GM23338 (cell line): ENCODE measurements around the gene EMC1. TPM values are rescaled to one million over a fixed set of nuclear protein-coding genes. Genes with fewer than 3 reads are reported as not detected.

Source experiments
- ATAC-seq: fragments of 200-7000 bp; cut with Tn5 transposase; 3 replicates; pipeline ENCODE4 v1.9.1; 2020
- DNase-seq: peaks from one replicate; pipeline ENCODE4 v3.0.0-alpha.2; 2015; ENCODE audit warnings: low spot score
- H2AFZ ChIP-seq: fragments of 200-600 bp; sonication (generic); 2 replicates; pipeline ENCODE4 v1.8.0; 2016; ENCODE audit warnings: antibody characterized with exemption, mild to moderate bottlenecking, moderate library complexity
- H3F3A ChIP-seq: fragments of 200-600 bp; sonication (generic); replicated peaks from 2 replicates; pipeline ENCODE4 v1.8.0; 2017; ENCODE audit warnings: antibody characterized with exemption, mixed run types, low read depth
- H3K27ac ChIP-seq: fragments of 200-600 bp; sonication (generic); 2 replicates; pipeline ENCODE4 v1.6.1; 2016; ENCODE audit warnings: low read depth
- H3K27me3 ChIP-seq: fragments of 200-600 bp; sonication (generic); 2 replicates; pipeline ENCODE4 v1.8.0; 2016; ENCODE audit warnings: mild to moderate bottlenecking, mixed run types, moderate library complexity; ENCODE audit not compliant: insufficient read depth
- H3K36me3 ChIP-seq: fragments of 200-600 bp; sonication (generic); 2 replicates; pipeline ENCODE4 v1.8.0; 2016; ENCODE audit warnings: mild to moderate bottlenecking; ENCODE audit not compliant: insufficient read depth
- H3K4me1 ChIP-seq: fragments of 200-600 bp; sonication (generic); 2 replicates; pipeline ENCODE4 v1.8.0; 2016; ENCODE audit warnings: mild to moderate bottlenecking, moderate library complexity; ENCODE audit not compliant: insufficient read depth
- H3K4me2 ChIP-seq: fragments of 200-600 bp; sonication (generic); 2 replicates; pipeline ENCODE4 v1.7.1; 2017; ENCODE audit warnings: mixed run types
- H3K4me3 ChIP-seq: fragments of 200-600 bp; sonication (generic); 2 replicates; pipeline ENCODE4 v1.6.1; 2016; ENCODE audit warnings: mixed run types
- H3K79me2 ChIP-seq: fragments of 200-600 bp; sonication (generic); replicated peaks from 2 replicates; pipeline ENCODE4 v1.8.0; 2017; ENCODE audit warnings: mild to moderate bottlenecking; ENCODE audit not compliant: insufficient read depth
- H3K9me2 ChIP-seq: fragments of 200-600 bp; sonication (generic); 2 replicates; pipeline ENCODE4 v1.8.0; 2017; ENCODE audit not compliant: insufficient read depth
- H4K20me1 ChIP-seq: fragments of 200-600 bp; sonication (generic); replicated peaks from 2 replicates; pipeline ENCODE4 v1.8.0; 2017; ENCODE audit warnings: mild to moderate bottlenecking; ENCODE audit not compliant: insufficient read depth
- H3K27ac Mint-ChIP-seq: 2 replicates; pipeline ENCODE4 v1.8.0; 2020; ENCODE audit warnings: inconsistent platforms, mild to moderate bottlenecking, moderate library complexity, mixed read lengths
- H3K27me3 Mint-ChIP-seq: 3 replicates; pipeline ENCODE4 v1.8.0; 2022; ENCODE audit warnings: low read depth, mild to moderate bottlenecking, moderate library complexity, mixed read lengths, inconsistent platforms; ENCODE audit not compliant: insufficient read depth, poor library complexity
- H3K36me3 Mint-ChIP-seq: 3 replicates; pipeline ENCODE4 v1.8.0; 2021; ENCODE audit warnings: low read depth, mild to moderate bottlenecking, inconsistent platforms, moderate library complexity, mixed read lengths
- H3K4me1 Mint-ChIP-seq: 3 replicates; pipeline ENCODE4 v1.8.0; 2020; ENCODE audit warnings: mild to moderate bottlenecking, inconsistent platforms, mixed read lengths
- H3K4me3 Mint-ChIP-seq: 3 replicates; pipeline ENCODE4 v1.8.0; 2021; ENCODE audit warnings: moderate library complexity, mild to moderate bottlenecking, inconsistent platforms, mixed read lengths
- H3K9me3 Mint-ChIP-seq: 3 replicates; pipeline ENCODE4 v1.8.0; 2020; ENCODE audit warnings: moderate library complexity, mild to moderate bottlenecking, inconsistent platforms, mixed read lengths
- CTCF ChIP-seq, 2 experiments: fragments of 200-600 bp in 1 of 2; sonication (generic) in 1 of 2; conservative IDR thresholded peaks; 2 replicates each; pipeline versions ENCODE4 v1.5.1 to v1.6.1; 2016 to 2017; ENCODE audit warnings: antibody characterized with exemption in 2 of 2, low read depth in 2 of 2, mild to moderate bottlenecking in 2 of 2, moderate library complexity in 1 of 2
- ETS1 ChIP-seq: IDR thresholded peaks from 2 replicates; pipeline ENCODE4 v1.6.1; 2016; ENCODE audit warnings: antibody characterized with exemption
- EZH2 ChIP-seq: fragments of 200-600 bp; sonication (generic); IDR thresholded peaks from one replicate; pipeline ENCODE4 v1.8.0; 2017; ENCODE audit warnings: antibody characterized with exemption, mild to moderate bottlenecking, low read depth; ENCODE audit not compliant: unreplicated experiment
- EZH2phosphoT487 ChIP-seq: fragments of 200-600 bp; sonication (generic); IDR thresholded peaks from one replicate; pipeline ENCODE4 v1.8.1; 2018; ENCODE audit warnings: antibody characterized with exemption; ENCODE audit not compliant: unreplicated experiment
- JUNB ChIP-seq: IDR thresholded peaks from one replicate; pipeline ENCODE4 v1.6.1; 2016; ENCODE audit warnings: antibody characterized with exemption; ENCODE audit not compliant: unreplicated experiment
- NANOG ChIP-seq: IDR thresholded peaks from 2 replicates; pipeline ENCODE4 v1.6.1; 2016; ENCODE audit warnings: antibody characterized with exemption, borderline replicate concordance
- POLR2AphosphoS5 ChIP-seq: IDR thresholded peaks from 2 replicates; pipeline ENCODE4 v1.6.1; 2016; ENCODE audit warnings: antibody characterized with exemption, low read depth
- REST ChIP-seq: IDR thresholded peaks from one replicate; pipeline ENCODE4 v1.6.1; 2018; ENCODE audit warnings: antibody characterized with exemption; ENCODE audit not compliant: unreplicated experiment
- STAT1 ChIP-seq: IDR thresholded peaks from one replicate; pipeline ENCODE4 v1.6.1; 2016; ENCODE audit warnings: antibody characterized with exemption; ENCODE audit not compliant: unreplicated experiment
- ZNF114 ChIP-seq: fragments of 250-450 bp; sonication (Bioruptor Pico); IDR thresholded peaks from 2 replicates; pipeline ENCODE4 v1.5.0; 2020; ENCODE audit warnings: mild to moderate bottlenecking, moderate library complexity
- ZNF331 ChIP-seq: fragments of 250-450 bp; sonication (Bioruptor Pico); IDR thresholded peaks from 2 replicates; pipeline ENCODE4 v1.5.0; 2020; ENCODE audit warnings: low read depth, mild to moderate bottlenecking, moderate library complexity
- ZNF462 ChIP-seq: fragments of 250-450 bp; sonication (Bioruptor Pico); IDR thresholded peaks from 2 replicates; pipeline ENCODE4 v1.5.0; 2020; ENCODE audit warnings: mild to moderate bottlenecking, moderate library complexity
- polyA plus RNA-seq: library from polyadenylated mRNA; unstranded; fragments of >200 nt; fragmentation: Nextera tagmentation; extraction: Ambion mirVana; gene quantifications from 2 replicates; pipeline ENCODE4 v1.2.1, GENCODE V29; 2016
- total RNA-seq: library from RNA; depleted of rRNA; stranded (reverse); fragments of >200 nt; shearing (Covaris generic); gene quantifications from 2 replicates; pipeline ENCODE4 v1.2.3, GENCODE V29; 2014

EMC1 gene
- total and polyA plus RNA-seq, 2 experiments from 2014 or later, result 17.6 to 53.0 TPM

- Histone ChIP-seq H3K4me3 (no peak overlapping the region), H4K20me1 (no peaks in the 10 kb centered on the region; the same call in none of the 2 replicates), H3K9me2 (no peaks in the 10 kb centered on the region), H2AFZ (no peak overlapping the region), H3K27me3 (no peaks in the 10 kb centered on the region), H3K36me3 (peaks cover 60% of the 10 kb centered on the region), H3K4me1 (no peaks in the 10 kb centered on the region), H3K79me2 (no peaks in the 10 kb centered on the region), H3K27ac (no peak overlapping the region), H3K4me2 (no peak overlapping the region), H3F3A (no peaks in the 10 kb centered on the region)
- ATAC-seq (no peak), DNase-seq (no peak)
- peaks cover 90% of the 10 kb centered on the region for H3K36me3 Mint-ChIP-seq
- H3K27me3 Mint-ChIP-seq, result peaks cover 1% of the 10 kb centered on the region
- H3K9me3 Mint-ChIP-seq, result no peaks in the 10 kb centered on the region
- no peak overlapping the region for H3K27ac Mint-ChIP-seq
- no peaks in the 10 kb centered on the region for H3K4me1 Mint-ChIP-seq
- no peak overlapping the region for H3K4me3 Mint-ChIP-seq
- TF ChIP-seq EZH2phosphoT487 (no peak), ZNF114 (CRISPR knock-in tag) (no peak), CTCF (conservative IDR thresholded peaks at IDR 0.05; ENCODE audit: low read depth in 2 of 2) (no peak), STAT1 (no peak), NANOG (no peak), REST (no peak), EZH2 (no peak), ETS1 (no peak), ZNF331 (CRISPR knock-in tag) (no peak), ZNF462 (CRISPR knock-in tag) (no peak), POLR2AphosphoS5 (no peak), JUNB (no peak)
These were observed 22.1 kb downstream of the EMC1 start for GRCh38 chr1:19229229-19229628.
